Activated naive CD8-positive, alpha-beta T cell treated with anti-CD3 and anti-CD28 coated beads, Interleukin-2, amount 50 U/mL, for 24 hours (primary cell): ENCODE data around the gene PCSK5.

ENCODE experiments used
- ATAC-seq: fragments of 150-1000 bp; cut with Tn5 transposase; one replicate; pipeline ENCODE4 v1.10.0; 2021
- DNase-seq: peaks from one replicate; pipeline ENCODE4 v3.0.0; 2021
- H3K27ac Mint-ChIP-seq: one replicate; pipeline ENCODE4 v1.8.0; 2021; ENCODE audit warnings: mild to moderate bottlenecking, mixed read lengths
- H3K27me3 Mint-ChIP-seq: one replicate; pipeline ENCODE4 v1.8.0; 2021; ENCODE audit warnings: mixed read lengths
- H3K36me3 Mint-ChIP-seq: one replicate; pipeline ENCODE4 v1.8.0; 2021; ENCODE audit warnings: low read depth, mixed read lengths
- H3K4me1 Mint-ChIP-seq: one replicate; pipeline ENCODE4 v1.8.0; 2021; ENCODE audit warnings: mixed read lengths
- H3K4me3 Mint-ChIP-seq: one replicate; pipeline ENCODE4 v1.8.0; 2021; ENCODE audit warnings: mild to moderate bottlenecking, moderate library complexity, mixed read lengths
- H3K9me3 Mint-ChIP-seq: one replicate; pipeline ENCODE4 v1.8.0; 2021; ENCODE audit warnings: mixed read lengths

PCSK5 gene

DNA sequence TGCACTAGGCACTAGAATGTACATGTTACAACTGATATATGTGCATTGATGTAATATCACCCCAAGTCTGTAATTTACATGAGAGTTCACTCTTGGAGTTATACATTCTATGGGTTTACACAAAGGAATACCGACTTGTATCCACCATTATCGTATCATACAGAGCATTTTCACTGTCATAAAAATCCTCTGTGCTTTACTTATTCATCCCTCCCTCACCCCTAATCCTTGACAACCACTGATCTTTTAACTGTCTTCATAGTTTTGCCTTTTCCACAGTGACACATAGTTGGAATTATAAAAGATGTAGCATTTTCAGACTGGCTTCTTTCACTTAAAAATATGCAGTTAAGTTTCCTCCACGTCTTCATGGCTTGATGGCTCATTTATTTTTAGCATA lies 514.9 kb downstream of the PCSK5 start:
- peaks cover 18% of the 10 kb centered on the region for H3K4me1 Mint-ChIP-seq
- no peak for ATAC-seq
- no peak for DNase-seq
- H3K4me3 Mint-ChIP-seq, result no peak overlapping the region
- H3K9me3 Mint-ChIP-seq, result no peaks in the 10 kb centered on the region
- no peaks in the 10 kb centered on the region for H3K27me3 Mint-ChIP-seq
- H3K36me3 Mint-ChIP-seq, result no peaks in the 10 kb centered on the region
- H3K27ac Mint-ChIP-seq, result no peak overlapping the region

DNA sequence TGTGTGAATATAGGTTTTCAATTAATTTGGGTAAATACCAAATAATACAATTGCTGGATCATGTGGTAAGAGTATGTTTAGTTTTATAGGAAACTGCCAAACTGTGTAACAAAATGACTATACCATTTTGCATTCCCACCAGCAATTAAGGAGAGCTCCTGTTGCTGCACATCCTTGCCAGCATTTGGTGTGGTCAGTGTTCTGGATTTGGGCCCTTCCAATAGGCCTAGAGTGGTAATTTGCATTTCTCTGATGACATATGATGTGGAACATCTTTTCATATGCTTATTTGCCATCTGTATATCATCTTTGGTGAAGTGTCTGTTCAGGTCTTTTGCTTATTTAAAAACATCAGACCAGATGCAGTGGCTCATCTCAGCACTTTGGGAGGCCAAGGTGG lies 515.4 kb downstream of the PCSK5 start:
- Mint-ChIP-seq H3K27me3 (no peaks in the 10 kb centered on the region), H3K4me1 (peaks cover 14% of the 10 kb centered on the region), H3K4me3 (no peak overlapping the region), H3K36me3 (no peaks in the 10 kb centered on the region), H3K27ac (no peak overlapping the region), H3K9me3 (no peaks in the 10 kb centered on the region)
- ATAC-seq (no peak), DNase-seq (no peak)
